ENCODE data around the gene BCL2.

BCL2 gene

GRCh38 chr18:63284827-63285733 lies 34.5 kb downstream of the BCL2 start:
- no peak overlapping the region for H3K4me3 ChIP-seq (ENCODE audit: low read depth in 1 of 2, low read length in 1 of 2)

GRCh38 chr18:63284173-63284799 lies 35.3 kb downstream of the BCL2 start:
- H3K27ac ChIP-seq, result no peak overlapping the region

More at GRCh38 chr18:63284827-63285733, 34.5 kb downstream of the BCL2 start:
- H3K9me3 ChIP-seq, result no peaks in the 10 kb centered on the region
- TF ChIP-seq CTCF (IDR thresholded peaks at IDR 0.05), result no peak
- H3K27me3 ChIP-seq, result no peaks in the 10 kb centered on the region
- H3K36me3 ChIP-seq, result no peaks in the 10 kb centered on the region
- H3K27ac ChIP-seq, result no peak overlapping the region
- H3K4me1 ChIP-seq (ENCODE audit: control insufficient read depth in 1 of 2, insufficient read depth in 1 of 2, low read depth in 1 of 2, low read length in 1 of 2), result no peaks in the 10 kb centered on the region

GRCh38 chr18:63283305-63284094 lies 36.1 kb downstream of the BCL2 start:
- Histone ChIP-seq H3K9me3 (no peaks in the 10 kb centered on the region), H3K4me3 (ENCODE audit: low read depth in 1 of 2, low read length in 1 of 2) (no peak overlapping the region), H3K36me3 (no peaks in the 10 kb centered on the region), H3K27me3 (no peaks in the 10 kb centered on the region), H3K27ac (no peak overlapping the region), H3K4me1 (ENCODE audit: control insufficient read depth in 1 of 2, insufficient read depth in 1 of 2, low read depth in 1 of 2, low read length in 1 of 2) (no peaks in the 10 kb centered on the region)
- TF ChIP-seq CTCF (IDR thresholded peaks at IDR 0.05), result no peak

More at GRCh38 chr18:63284173-63284799, 35.3 kb downstream of the BCL2 start:
- no peak for TF ChIP-seq CTCF (IDR thresholded peaks at IDR 0.05)
- Histone ChIP-seq H3K9me3 (no peaks in the 10 kb centered on the region), H3K4me1 (ENCODE audit: control insufficient read depth in 1 of 2, insufficient read depth in 1 of 2, low read depth in 1 of 2, low read length in 1 of 2) (no peaks in the 10 kb centered on the region), H3K27me3 (no peaks in the 10 kb centered on the region), H3K36me3 (no peaks in the 10 kb centered on the region), H3K4me3 (ENCODE audit: low read depth in 1 of 2, low read length in 1 of 2) (no peak overlapping the region)

- Histone ChIP-seq H3K9me3 (no peaks in the 10 kb centered on the region), H3K27me3 (no peaks in the 10 kb centered on the region), H3K27ac (no peak overlapping the region), H3K4me3 (ENCODE audit: low read depth in 1 of 2, low read length in 1 of 2) (no peak overlapping the region), H3K4me1 (ENCODE audit: control insufficient read depth in 1 of 2, insufficient read depth in 1 of 2, low read depth in 1 of 2, low read length in 1 of 2) (no peaks in the 10 kb centered on the region), H3K36me3 (no peaks in the 10 kb centered on the region)
- TF ChIP-seq CTCF (IDR thresholded peaks at IDR 0.05), result no peak
Observed at GRCh38 chr18:63282793-63283192, 36.8 kb downstream of the BCL2 start.

GRCh38 chr18:63273222-63273927 lies 46.2 kb downstream of the BCL2 start:
- no peak for TF ChIP-seq CTCF (IDR thresholded peaks at IDR 0.05)
- H3K4me1 ChIP-seq (ENCODE audit: control insufficient read depth in 1 of 2, insufficient read depth in 1 of 2, low read depth in 1 of 2, low read length in 1 of 2), result peaks cover 11 to 14% of the 10 kb centered on the region in 2 experiments
- no peak overlapping the region for H3K27ac ChIP-seq

More at GRCh38 chr18:63273222-63273927, 46.2 kb downstream of the BCL2 start:
- Histone ChIP-seq H3K27me3 (no peaks in the 10 kb centered on the region), H3K9me3 (no peaks in the 10 kb centered on the region), H3K4me3 (ENCODE audit: low read depth in 1 of 2, low read length in 1 of 2) (no peak overlapping the region), H3K36me3 (no peaks in the 10 kb centered on the region)

Measured in neutrophil (primary cell).